Left lung (tissue), 10 donors: ENCODE data around the gene FADS2. TPM values are rescaled to one million over a fixed set of nuclear protein-coding genes. Genes with fewer than 3 reads are reported as not detected.

Source experiments
- ATAC-seq: fragments of 200-7000 bp; cut with Tn5 transposase; one replicate; pipeline ENCODE4 v1.9.1; 2020; ENCODE audit warnings: moderate library complexity
- DNase-seq, 4 donors: peaks; one replicate each; pipeline ENCODE4 v3.0.0-alpha.2; 2013 to 2020
- H3K27ac ChIP-seq, 2 donors: fragments of 200-600 bp; sonication (generic) in 1 of 2; one replicate each; pipeline versions ENCODE4 v1.5.0 to v1.8.0; 2020 to 2021
- H3K27me3 ChIP-seq, 2 donors: fragments of 200-600 bp; sonication (generic) in 1 of 2; one replicate each; pipeline versions ENCODE4 v1.5.0 to v1.8.0; 2020 to 2021
- H3K36me3 ChIP-seq, 2 donors: fragments of 200-600 bp; sonication (generic) in 1 of 2; one replicate each; pipeline versions ENCODE4 v1.5.0 to v1.8.0; 2020 to 2021
- H3K4me1 ChIP-seq, 2 donors: fragments of 200-600 bp; one replicate each; pipeline ENCODE4 v1.8.0; 2021
- H3K4me3 ChIP-seq, 2 donors: fragments of 200-600 bp; sonication (generic) in 1 of 2; one replicate each; pipeline versions ENCODE4 v1.5.0 to v1.8.0; 2020 to 2021; ENCODE audit warnings: mild to moderate bottlenecking in 1 of 2
- H3K9me3 ChIP-seq, 2 donors: fragments of 200-600 bp; sonication (generic) in 1 of 2; one replicate each; pipeline versions ENCODE4 v1.5.0 to v1.8.0; 2020 to 2021
- CTCF ChIP-seq, 2 donors: fragments of 200-600 bp; sonication (generic) in 1 of 2; IDR thresholded peaks; one replicate each; pipeline versions ENCODE4 v1.5.0 to v1.8.0; 2021; ENCODE audit warnings: antibody characterized with exemption in 2 of 2
- intact Hi-C, 2 donors: fragments of 100-400 bp; cut with DNase I; formaldehyde crosslinking; loops; one replicate each; pipeline versions ENCODE4 v1.11.2 to v1.14.2; 2022
- polyA plus RNA-seq, 6 donors: library from polyadenylated mRNA; unstranded; fragments of 120-200 nt; gene quantifications; one replicate each; pipeline ENCODE4 v1.2.1, GENCODE V29; 2013; ENCODE audit not compliant: insufficient read length in 6 of 6
- total RNA-seq, 2 donors: library from RNA; stranded (reverse); fragmentation: NEBNext Ultra II Directional; extraction: Animal tissue kit (Norgen Biotek cat#: 25700); gene quantifications; one replicate each; pipeline ENCODE4 v1.2.1, GENCODE V29; 2021
- donor health status: DM: no; HTN: yes; CAD: no.
- donor health status: DM: no; HTN: no; CAD: no.

The FADS2 gene
- total and polyA plus RNA-seq, 8 donors = 45.4 to 295 (median 94.9) TPM

- no peaks in the 10 kb centered on the region for H3K27me3 ChIP-seq
- H3K4me1 ChIP-seq = peaks cover 0 to 14% of the 10 kb centered on the region in 2 donors
- intact Hi-C loops = no loop called here
- DNase-seq (no peak), ATAC-seq (no peak)
- no peaks in the 10 kb centered on the region for H3K9me3 ChIP-seq
- H3K4me3 ChIP-seq = no peak overlapping the region
- peaks cover 0 to 63% of the 10 kb centered on the region in 2 donors for H3K36me3 ChIP-seq
- TF ChIP-seq CTCF (IDR thresholded peaks at IDR 0.05) = no peak
- no peak overlapping the region for H3K27ac ChIP-seq
These were observed 11.6 kb downstream of the FADS2 start for GRCh38 chr11:61839742-61840141.

- H3K27me3 ChIP-seq = no peaks in the 10 kb centered on the region
- intact Hi-C loops = no loop called here
- no peak for DNase-seq
- peaks cover 0 to 7% of the 10 kb centered on the region in 2 donors for H3K4me1 ChIP-seq
- H3K4me3 ChIP-seq = no peak overlapping the region
- no peak for ATAC-seq
- H3K27ac ChIP-seq = no peak overlapping the region
- no peaks in the 10 kb centered on the region for H3K9me3 ChIP-seq
- no peak for TF ChIP-seq CTCF (IDR thresholded peaks at IDR 0.05)
- H3K36me3 ChIP-seq = peaks cover 0 to 69% of the 10 kb centered on the region in 2 donors
These were observed 12.3 kb downstream of the FADS2 start for GRCh38 chr11:61840371-61840770.

GRCh38 chr11:61841636-61842527 lies 13.8 kb downstream of the FADS2 start:
- DNase-seq (no peak), ATAC-seq (no peak)

GRCh38 chr11:61842528-61842820 lies 14.4 kb downstream of the FADS2 start:
- ATAC-seq = no peak
- Histone ChIP-seq H3K27ac (no peak overlapping the region), H3K4me1 (no peaks in the 10 kb centered on the region), H3K36me3 (peaks cover 0 to 79% of the 10 kb centered on the region in 2 donors), H3K9me3 (no peaks in the 10 kb centered on the region), H3K27me3 (no peaks in the 10 kb centered on the region), H3K4me3 (no peak overlapping the region)
- no peak for DNase-seq
- intact Hi-C loops = no loop called here
- TF ChIP-seq CTCF (IDR thresholded peaks at IDR 0.05) = no peak

More at GRCh38 chr11:61841636-61842527, 13.8 kb downstream of the FADS2 start:
- Histone ChIP-seq H3K36me3 (peaks cover 0 to 78% of the 10 kb centered on the region in 2 donors), H3K4me3 (no peak overlapping the region), H3K9me3 (no peaks in the 10 kb centered on the region), H3K27me3 (no peaks in the 10 kb centered on the region), H3K27ac (no peak overlapping the region), H3K4me1 (no peaks in the 10 kb centered on the region)
- no peak for TF ChIP-seq CTCF (IDR thresholded peaks at IDR 0.05)
- intact Hi-C loops = no loop called here

- DNase-seq = no peak
- H3K4me3 ChIP-seq = no peak overlapping the region
- H3K36me3 ChIP-seq = peaks cover 0 to 86% of the 10 kb centered on the region in 2 donors
- no peak for TF ChIP-seq CTCF (IDR thresholded peaks at IDR 0.05)
- intact Hi-C loops = no loop called here
- no peaks in the 10 kb centered on the region for H3K9me3 ChIP-seq
- H3K27me3 ChIP-seq = no peaks in the 10 kb centered on the region
- H3K4me1 ChIP-seq = no peaks in the 10 kb centered on the region
- no peak for ATAC-seq
- no peak overlapping the region for H3K27ac ChIP-seq
These were observed 16.9 kb downstream of the FADS2 start for GRCh38 chr11:61844909-61845565.
